Chondrocyte (in vitro differentiated cells): Measurements from ENCODE around the gene AGPAT4. TPM values are rescaled to one million over a fixed set of nuclear protein-coding genes. Genes with fewer than 3 reads are reported as not detected.
A peak's percentile ranks its signal among the peaks of the same experiment; 100 is the strongest.
"Not testable (repeated sequence)": the region's sequence is repeated elsewhere in the genome, so short reads cannot be mapped to it uniquely, and the experiment has no call there.

Experiments used
- DNase-seq: peaks from one replicate; pipeline ENCODE4 v3.0.0; 2021; ENCODE audit warnings: mixed read lengths, low spot score
- H3K27ac Mint-ChIP-seq: one replicate; pipeline ENCODE4 v1.8.0; 2021; ENCODE audit warnings: mild to moderate bottlenecking, moderate library complexity, mixed read lengths; ENCODE audit not compliant: unreplicated experiment
- H3K27me3 Mint-ChIP-seq: 2 replicates; pipeline ENCODE4 v1.8.0; 2021; ENCODE audit warnings: low read depth, mixed read lengths
- H3K36me3 Mint-ChIP-seq: 2 replicates; pipeline ENCODE4 v1.8.0; 2021; ENCODE audit warnings: low read depth, mixed read lengths
- H3K4me1 Mint-ChIP-seq: 2 replicates; pipeline ENCODE4 v1.8.0; 2021; ENCODE audit warnings: low read depth, mild to moderate bottlenecking, mixed read lengths
- H3K4me3 Mint-ChIP-seq: one replicate; pipeline ENCODE4 v1.8.0; 2021; ENCODE audit warnings: mild to moderate bottlenecking, moderate library complexity, mixed read lengths; ENCODE audit not compliant: unreplicated experiment
- H3K9me3 Mint-ChIP-seq: 2 replicates; pipeline ENCODE4 v1.8.0; 2021; ENCODE audit warnings: low read depth, mixed read lengths
- CTCF ChIP-seq: fragments of 200-600 bp; sonication (generic); IDR thresholded peaks from 2 replicates; pipeline ENCODE4 v1.5.0; 2021; ENCODE audit warnings: antibody characterized with exemption, mild to moderate bottlenecking, moderate library complexity
- long read RNA-seq: library from polyadenylated mRNA; stranded (forward); transcript quantifications from one replicate; pipeline ENCODE4 v2.0.0, GENCODE V29; 2021
- total RNA-seq: library from RNA; stranded (reverse); gene quantifications from 3 replicates; pipeline ENCODE4 v1.2.1, GENCODE V29; 2021

Gene AGPAT4
- total RNA-seq: 11.9 to 14.2 TPM (median 12.6 TPM) in 3 replicates
- long read RNA-seq, full-length matches to known transcripts: 4 of 5 reads
- long read RNA-seq, partial matches to known transcripts: 0 of 5 reads
- long read RNA-seq, other reads (novel, unspliced or antisense): 1 of 5 reads

- H3K9me3 Mint-ChIP-seq: no peaks in the 10 kb centered on the region
- peaks cover 27% of the 10 kb centered on the region for H3K4me1 Mint-ChIP-seq
- peaks cover 2% of the 10 kb centered on the region for H3K36me3 Mint-ChIP-seq
- H3K27ac Mint-ChIP-seq: peak within 1 kb of the TSS; percentile 96
- no peak for DNase-seq
- TF ChIP-seq CTCF: no peak
- H3K27me3 Mint-ChIP-seq: no peaks in the 10 kb centered on the region
- peak within 1 kb of the TSS; percentile 81 for H3K4me3 Mint-ChIP-seq
These were observed at the start of gene AGPAT4 for GRCh38 chr6:161273752-161274487. Gene AGPAT4, minus strand, starts transcription at chr6:161274061. Its CDS starts 41,848 bp downstream, at chr6:161232213.

- H3K36me3 Mint-ChIP-seq: no peaks in the 10 kb centered on the region
- peaks cover 7% of the 10 kb centered on the region for H3K9me3 Mint-ChIP-seq
- H3K27ac Mint-ChIP-seq: no peak overlapping the region
- no peak overlapping the region for H3K4me3 Mint-ChIP-seq
- TF ChIP-seq CTCF: no peak
- DNase-seq: no peak
- H3K27me3 Mint-ChIP-seq: peaks cover 3% of the 10 kb centered on the region
- peaks cover 8% of the 10 kb centered on the region for H3K4me1 Mint-ChIP-seq
These were observed 45.4 kb upstream of the AGPAT4 start for GRCh38 chr6:161319231-161319630.

- Mint-ChIP-seq H3K36me3 (no peaks in the 10 kb centered on the region), H3K4me3 (no peak overlapping the region), H3K9me3 (peaks cover 7% of the 10 kb centered on the region), H3K27me3 (peaks cover 3% of the 10 kb centered on the region), H3K4me1 (peaks cover 8% of the 10 kb centered on the region), H3K27ac (no peak overlapping the region)
- no peak for TF ChIP-seq CTCF
- no peak for DNase-seq
These were observed 44.6 kb upstream of the AGPAT4 start for GRCh38 chr6:161318456-161318855.

GRCh38 chr6:161316531-161316930 is 42.7 kb upstream of the AGPAT4 start:
- peaks cover 8% of the 10 kb centered on the region for H3K4me1 Mint-ChIP-seq
- H3K27me3 Mint-ChIP-seq: peaks cover 5% of the 10 kb centered on the region
- H3K27ac Mint-ChIP-seq: no peak overlapping the region
- no peak for TF ChIP-seq CTCF
- no peak overlapping the region for H3K4me3 Mint-ChIP-seq
- no peaks in the 10 kb centered on the region for H3K36me3 Mint-ChIP-seq
- no peak for DNase-seq
- H3K9me3 Mint-ChIP-seq: peaks cover 3% of the 10 kb centered on the region

GRCh38 chr6:161315246-161315917 is 41.5 kb upstream of the AGPAT4 start:
- H3K9me3 Mint-ChIP-seq, H3K4me3 Mint-ChIP-seq, H3K4me1 Mint-ChIP-seq, H3K36me3 Mint-ChIP-seq, H3K27me3 Mint-ChIP-seq, H3K27ac Mint-ChIP-seq, DNase-seq: not testable (repeated sequence)

- not testable (repeated sequence) for H3K27me3 Mint-ChIP-seq, H3K4me1 Mint-ChIP-seq, H3K9me3 Mint-ChIP-seq, H3K36me3 Mint-ChIP-seq, H3K27ac Mint-ChIP-seq, DNase-seq, H3K4me3 Mint-ChIP-seq
These were observed 40.8 kb upstream of the AGPAT4 start for GRCh38 chr6:161314541-161315245.
